Measurements from ENCODE around the gene HDGF.

Gene HDGF

DNA sequence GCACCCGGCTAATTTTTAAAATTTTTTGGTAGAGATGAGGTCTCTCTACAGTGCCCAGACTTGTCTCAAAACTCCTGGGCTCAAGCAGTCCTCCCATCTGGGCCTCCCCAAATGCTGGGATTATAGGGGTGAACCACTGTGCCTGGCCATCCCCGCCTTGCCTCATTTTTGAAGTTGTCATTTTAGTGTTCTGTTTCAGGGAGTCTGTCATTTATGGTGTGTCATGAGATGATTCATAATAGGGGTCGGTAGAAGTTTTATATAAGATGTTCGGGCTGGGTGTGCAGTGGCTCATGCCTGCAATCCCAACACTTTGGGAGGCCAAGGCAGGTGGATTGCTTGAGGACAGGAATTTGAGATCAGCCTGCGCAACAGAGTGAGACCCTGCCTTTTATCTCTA, 24.3 kb upstream of the HDGF start:
- TF ChIP-seq, protein P1, sequence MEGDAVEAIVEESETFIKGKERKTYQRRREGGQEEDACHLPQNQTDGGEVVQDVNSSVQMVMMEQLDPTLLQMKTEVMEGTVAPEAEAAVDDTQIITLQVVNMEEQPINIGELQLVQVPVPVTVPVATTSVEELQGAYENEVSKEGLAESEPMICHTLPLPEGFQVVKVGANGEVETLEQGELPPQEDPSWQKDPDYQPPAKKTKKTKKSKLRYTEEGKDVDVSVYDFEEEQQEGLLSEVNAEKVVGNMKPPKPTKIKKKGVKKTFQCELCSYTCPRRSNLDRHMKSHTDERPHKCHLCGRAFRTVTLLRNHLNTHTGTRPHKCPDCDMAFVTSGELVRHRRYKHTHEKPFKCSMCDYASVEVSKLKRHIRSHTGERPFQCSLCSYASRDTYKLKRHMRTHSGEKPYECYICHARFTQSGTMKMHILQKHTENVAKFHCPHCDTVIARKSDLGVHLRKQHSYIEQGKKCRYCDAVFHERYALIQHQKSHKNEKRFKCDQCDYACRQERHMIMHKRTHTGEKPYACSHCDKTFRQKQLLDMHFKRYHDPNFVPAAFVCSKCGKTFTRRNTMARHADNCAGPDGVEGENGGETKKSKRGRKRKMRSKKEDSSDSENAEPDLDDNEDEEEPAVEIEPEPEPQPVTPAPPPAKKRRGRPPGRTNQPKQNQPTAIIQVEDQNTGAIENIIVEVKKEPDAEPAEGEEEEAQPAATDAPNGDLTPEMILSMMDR (IDR thresholded peaks at IDR 0.05; ENCODE audit: control insufficient read depth, extremely low read depth, insufficient read depth) = no peak
- no peak overlapping the region for H3K4me3 ChIP-seq (ENCODE audit: low read depth, low read length)
- DNase-seq (ENCODE audit: low read depth) = no peak

DNA sequence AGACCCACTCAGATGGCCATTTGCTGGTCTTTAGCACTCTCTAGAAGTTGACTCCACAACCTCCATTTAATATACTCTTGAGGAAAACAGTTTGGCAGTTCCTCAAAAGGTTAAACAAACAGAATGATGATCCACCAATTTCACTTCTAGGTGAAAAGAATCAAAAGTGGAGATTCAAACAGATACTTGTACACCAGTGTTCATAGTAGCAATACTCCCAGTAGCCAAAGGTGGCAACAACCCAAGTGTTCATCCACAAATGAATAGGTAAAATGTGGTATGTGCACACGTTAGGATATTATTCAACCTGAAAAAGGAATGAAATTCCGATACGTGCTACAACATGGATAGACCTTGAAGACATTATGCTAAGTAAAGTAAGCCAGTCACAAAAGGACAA, 22.1 kb upstream of the HDGF start:
- no peak for DNase-seq (ENCODE audit: low read depth)
- H3K4me3 ChIP-seq (ENCODE audit: low read depth, low read length) = no peak overlapping the region
- TF ChIP-seq, protein P1 (IDR thresholded peaks at IDR 0.05; ENCODE audit: control insufficient read depth, extremely low read depth, insufficient read depth) = no peak

DNA sequence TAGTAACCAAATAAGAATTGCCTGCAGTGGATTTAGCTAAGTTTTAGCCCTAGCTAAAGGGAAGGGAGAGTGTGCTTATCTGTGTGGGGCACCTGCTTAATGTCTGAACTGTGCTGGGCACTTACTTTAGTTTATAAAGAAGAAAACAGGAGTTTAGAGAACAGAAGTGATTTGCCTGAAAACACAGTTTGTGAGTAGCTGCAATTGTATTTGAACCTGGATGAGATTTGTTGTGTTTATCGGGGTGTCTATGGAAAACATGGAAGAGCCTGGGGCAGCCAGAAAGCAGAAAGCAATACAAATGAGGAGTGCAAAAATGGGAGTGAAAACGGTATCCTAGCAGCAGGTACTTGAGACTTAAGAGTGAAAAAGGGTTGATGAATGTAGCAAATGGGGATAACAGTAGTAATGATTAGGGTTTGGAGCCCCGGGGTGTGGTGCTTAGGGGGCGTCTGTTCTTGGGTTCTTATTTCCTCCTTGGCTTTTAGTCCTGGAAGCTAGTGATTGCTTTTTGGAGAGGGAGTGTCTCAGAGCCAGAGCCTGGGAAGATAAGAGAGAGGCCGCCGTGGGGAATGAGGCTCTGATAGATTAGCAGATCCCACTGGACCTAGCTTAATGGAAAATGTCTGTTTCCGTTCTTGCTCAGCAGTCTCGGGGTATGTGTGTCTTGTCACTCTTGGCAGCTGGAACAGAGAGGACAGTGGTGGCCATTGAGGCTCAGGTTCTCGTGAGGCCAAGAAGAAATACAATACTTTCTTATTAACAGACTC, 21.4 kb upstream of the HDGF start:
- DNase-seq (ENCODE audit: low read depth) = no peak
- no peak overlapping the region for H3K4me3 ChIP-seq (ENCODE audit: low read depth, low read length)
- TF ChIP-seq, protein P1 (IDR thresholded peaks at IDR 0.05; ENCODE audit: control insufficient read depth, extremely low read depth, insufficient read depth) = no peak

DNA sequence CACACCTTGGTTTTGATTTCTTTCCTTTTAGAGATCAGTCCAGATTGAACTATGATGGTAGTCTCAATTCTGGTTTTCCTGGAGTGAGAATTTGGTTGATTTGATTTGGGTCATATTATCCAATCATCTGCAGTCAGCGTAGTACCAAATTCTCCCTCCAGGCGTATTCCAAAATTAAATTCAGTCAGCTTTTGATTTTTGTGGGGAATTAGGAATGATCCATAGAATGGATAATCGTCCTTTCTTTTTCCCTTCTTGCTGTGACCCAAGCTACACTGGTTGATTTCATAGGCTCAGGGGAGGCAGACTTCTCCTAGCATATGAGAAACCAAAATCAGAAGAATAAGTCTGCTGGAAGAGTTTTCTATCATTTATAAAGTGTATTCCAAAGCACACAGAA, 20.7 kb upstream of the HDGF start:
- no peak overlapping the region for H3K4me3 ChIP-seq (ENCODE audit: low read depth, low read length)

DNA sequence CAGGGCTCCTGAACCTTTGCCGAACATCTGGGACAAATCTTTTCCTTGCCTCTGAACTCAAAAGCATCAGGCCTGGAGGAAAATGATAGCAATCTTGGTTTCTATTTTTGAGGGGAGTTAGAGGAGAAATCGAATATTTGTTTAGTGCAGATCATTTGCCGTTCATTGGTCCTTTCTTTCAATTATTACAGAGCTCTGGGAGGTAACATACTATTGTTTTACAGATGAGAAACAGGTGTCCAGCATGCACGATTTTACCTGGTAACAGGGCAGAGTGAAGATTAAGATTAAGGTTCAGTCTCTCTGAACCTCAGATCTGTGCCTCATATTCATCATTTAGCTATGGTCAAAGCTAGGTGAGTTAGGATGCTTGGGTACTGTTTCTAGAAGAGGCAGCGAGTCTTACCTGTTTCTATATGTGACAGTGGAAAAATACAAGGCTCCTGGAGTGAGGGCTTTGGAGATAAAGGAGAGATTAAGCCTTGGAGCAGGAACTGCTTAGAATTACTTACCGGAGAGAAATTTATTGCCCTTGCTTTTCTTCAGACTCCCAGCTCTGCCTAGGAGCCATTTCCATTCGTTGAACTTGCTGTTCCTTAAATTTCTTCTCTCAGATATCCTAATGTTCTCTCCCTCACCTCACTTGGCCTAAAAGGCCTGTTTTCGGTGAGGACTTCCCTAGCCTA, 17.3 kb upstream of the HDGF start:
- TF ChIP-seq, protein P1 (IDR thresholded peaks at IDR 0.05; ENCODE audit: control insufficient read depth, extremely low read depth, insufficient read depth) = no peak
- peak overlapping the region; percentile 94 for H3K4me3 ChIP-seq (ENCODE audit: low read depth, low read length)
- no peak for DNase-seq (ENCODE audit: low read depth)

More for the DNA sequence above, 20.7 kb upstream of the HDGF start:
- DNase-seq (ENCODE audit: low read depth) = no peak
- TF ChIP-seq, protein P1 (IDR thresholded peaks at IDR 0.05; ENCODE audit: control insufficient read depth, extremely low read depth, insufficient read depth) = no peak

DNA sequence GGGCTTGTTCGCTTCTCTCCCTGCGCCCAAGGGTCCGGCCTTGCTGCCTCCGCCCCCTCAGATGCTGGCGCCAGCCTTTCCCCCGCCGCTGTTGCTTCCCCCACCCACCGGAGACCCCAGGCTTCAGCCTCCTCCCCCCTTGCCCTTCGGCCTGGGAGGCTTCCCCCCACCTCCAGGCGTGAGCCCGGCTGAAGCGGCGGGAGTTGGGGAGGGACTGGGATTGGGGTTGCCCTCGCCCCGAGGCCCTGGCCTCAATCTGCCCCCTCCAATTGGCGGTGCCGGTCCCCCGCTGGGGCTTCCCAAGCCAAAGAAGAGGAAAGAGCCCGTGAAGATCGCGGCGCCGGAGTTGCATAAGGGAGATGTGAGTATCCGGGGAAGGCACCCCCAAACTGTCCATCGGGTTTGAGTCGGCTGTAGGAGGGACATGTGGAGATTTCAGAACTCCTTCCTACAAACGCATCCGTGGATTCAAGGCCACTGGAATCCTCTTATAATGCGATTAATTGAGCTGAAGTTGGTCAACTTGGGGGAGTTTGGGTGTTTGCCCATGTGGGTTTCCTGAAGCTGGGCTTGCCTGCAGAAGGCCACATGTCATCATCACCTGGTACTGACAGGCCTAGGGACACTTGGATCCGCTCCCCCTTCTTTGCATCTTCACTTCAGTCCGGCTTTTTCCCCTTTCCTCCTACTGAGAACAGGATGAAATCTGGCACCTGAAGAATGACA, 16.6 kb upstream of the HDGF start:
- no peak for DNase-seq (ENCODE audit: low read depth)
- peak overlapping the region; percentile 94 for H3K4me3 ChIP-seq (ENCODE audit: low read depth, low read length)
- TF ChIP-seq, protein P1 (IDR thresholded peaks at IDR 0.05; ENCODE audit: control insufficient read depth, extremely low read depth, insufficient read depth) = no peak
